Spleen (tissue), 7 donors: ENCODE results near the gene OFD1.

ENCODE experiments used
- CTCF ChIP-seq, 11 experiments: fragments of 200-600 bp in 7 of 11; fragments of 450-650 bp in 4 of 11; sonication (generic) in 4 of 11; IDR thresholded peaks in 8 of 11; conservative IDR thresholded peaks in 3 of 11; 1 replicate in 7 of 11; 2 replicates in 4 of 11; pipeline versions ENCODE4 v1.4.0 to v1.8.0; 2016 to 2021; ENCODE audit warnings: antibody characterized with exemption in 11 of 11, inconsistent platforms in 4 of 11, mild to moderate bottlenecking in 1 of 11
- POLR2A ChIP-seq, 3 donors: fragments of 450-650 bp; IDR thresholded peaks; one replicate each; pipeline ENCODE4 v1.5.1; 2017; ENCODE audit warnings: antibody characterized with exemption in 3 of 3, mild to moderate bottlenecking in 1 of 3
- donor health status: DM: no; HTN: no; CAD: no; lungs with moderate emphysema.
- donor health status: DM: no; HTN: no; CAD: no.
- donor health status: DM: no; HTN: no; CAD: no.

- no peak for TF ChIP-seq POLR2A (IDR thresholded peaks at IDR 0.05)
- no peak for TF ChIP-seq CTCF (IDR thresholded peaks at IDR 0.05 in 8 of 11, conservative IDR thresholded peaks at IDR 0.05 in 3 of 11)
These were observed 35.2 kb upstream of the OFD1 start for GRCh38 chrX:13699183-13699826.
